Thyroid gland (tissue), 4 donors: ENCODE results near the gene MBNL2. TPM values are rescaled to one million over a fixed set of nuclear protein-coding genes. Genes with fewer than 3 reads are reported as not detected.

Experiments used
- DNase-seq, 2 donors: peaks; one replicate each; pipeline ENCODE4 v3.0.0-alpha.2; 2019
- H3K27ac ChIP-seq, 3 donors: fragments of 200-600 bp; sonication (generic); 1 replicate in 2 of 3; 2 replicates in 1 of 3; pipeline ENCODE4 v1.5.1; 2016 to 2019; ENCODE audit warnings: mild to moderate bottlenecking in 1 of 3, moderate library complexity in 1 of 3
- H3K27me3 ChIP-seq: fragments of 200-600 bp; sonication (generic); one replicate; pipeline ENCODE4 v1.5.1; 2019
- H3K36me3 ChIP-seq, 2 donors: fragments of 200-600 bp; sonication (generic); one replicate each; pipeline ENCODE4 v1.5.1; 2016 to 2019
- H3K4me1 ChIP-seq, 2 donors: fragments of 200-600 bp; sonication (generic); one replicate each; pipeline ENCODE4 v1.5.1; 2017 to 2019
- H3K4me3 ChIP-seq, 3 donors: fragments of 200-600 bp; sonication (generic); replicated peaks in 1 of 3; 1 replicate in 2 of 3; 2 replicates in 1 of 3; pipeline ENCODE4 v1.5.1; 2016; ENCODE audit warnings: mild to moderate bottlenecking in 1 of 3
- H3K9me3 ChIP-seq: fragments of 200-600 bp; sonication (generic); one replicate; pipeline ENCODE4 v1.5.1; 2017
- POLR2A ChIP-seq, 2 donors: fragments of 450-650 bp; IDR thresholded peaks; one replicate each; pipeline ENCODE4 v1.6.1; 2017; ENCODE audit warnings: antibody characterized with exemption in 2 of 2, mild to moderate bottlenecking in 2 of 2, moderate library complexity in 1 of 2
- WGBS, 2 donors: methylation state at CpG; one replicate each; pipeline ENCODE4 v1.1.5; 2017; 5-methylcytosine and 5-hydroxymethylcytosine counted together
- intact Hi-C: fragments of 100-400 bp; cut with DNase I; formaldehyde crosslinking; loops from one replicate; pipeline ENCODE4 v1.15.1; 2023
- total RNA-seq, 4 donors: library from RNA; depleted of rRNA; stranded (reverse); fragments of >200 nt; gene quantifications; one replicate each; pipeline ENCODE4 v1.2.3, GENCODE V29; 2016
- TF ChIP-seq, protein P1 (sequence below), 6 experiments: fragments of 200-600 bp in 3 of 6; fragments of 450-650 bp in 3 of 6; sonication (generic) in 3 of 6; IDR thresholded peaks; one replicate each; pipeline ENCODE4 v1.5.1; 2016 to 2019; ENCODE audit warnings: antibody characterized with exemption in 6 of 6, mild to moderate bottlenecking in 2 of 6, inconsistent platforms in 1 of 6, moderate library complexity in 1 of 6

MBNL2 gene
- total RNA-seq, 4 donors from 2014 or later: 93.4 to 99.9 (median 98.3) TPM

DNA sequence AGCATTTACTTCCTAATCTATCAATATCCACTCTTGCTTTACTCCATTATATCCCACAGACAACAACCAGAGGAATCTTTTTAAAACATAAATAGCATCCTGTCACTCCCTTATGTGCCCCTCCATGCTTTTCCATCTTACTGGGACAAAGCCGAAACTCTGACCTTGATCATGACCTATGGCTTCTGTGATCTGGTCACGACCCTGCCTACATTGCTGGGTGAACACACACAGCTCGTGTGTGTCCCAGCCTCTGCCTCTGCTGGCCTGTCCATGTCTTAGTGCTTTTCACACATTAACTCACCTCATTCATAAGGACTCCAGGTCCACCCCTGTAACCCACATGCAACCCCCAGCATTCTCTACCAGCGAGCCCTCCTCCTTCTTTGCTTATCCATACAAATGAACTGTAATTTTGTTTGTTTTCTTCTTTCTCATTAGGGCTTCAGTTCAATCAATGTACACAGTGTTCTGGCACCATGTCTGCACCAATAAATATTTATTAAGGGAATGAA lies 115.9 kb downstream of the MBNL2 start:
- Histone ChIP-seq H3K27me3 (no peaks in the 10 kb centered on the region), H3K27ac (no peak overlapping the region), H3K4me3 (no peak overlapping the region), H3K36me3 (peaks cover 0 to 2% of the 10 kb centered on the region in 2 donors), H3K9me3 (no peaks in the 10 kb centered on the region), H3K4me1 (peaks cover 12 to 13% of the 10 kb centered on the region in 2 donors)
- TF ChIP-seq POLR2A (IDR thresholded peaks at IDR 0.05): no peak
- TF ChIP-seq, protein P1, sequence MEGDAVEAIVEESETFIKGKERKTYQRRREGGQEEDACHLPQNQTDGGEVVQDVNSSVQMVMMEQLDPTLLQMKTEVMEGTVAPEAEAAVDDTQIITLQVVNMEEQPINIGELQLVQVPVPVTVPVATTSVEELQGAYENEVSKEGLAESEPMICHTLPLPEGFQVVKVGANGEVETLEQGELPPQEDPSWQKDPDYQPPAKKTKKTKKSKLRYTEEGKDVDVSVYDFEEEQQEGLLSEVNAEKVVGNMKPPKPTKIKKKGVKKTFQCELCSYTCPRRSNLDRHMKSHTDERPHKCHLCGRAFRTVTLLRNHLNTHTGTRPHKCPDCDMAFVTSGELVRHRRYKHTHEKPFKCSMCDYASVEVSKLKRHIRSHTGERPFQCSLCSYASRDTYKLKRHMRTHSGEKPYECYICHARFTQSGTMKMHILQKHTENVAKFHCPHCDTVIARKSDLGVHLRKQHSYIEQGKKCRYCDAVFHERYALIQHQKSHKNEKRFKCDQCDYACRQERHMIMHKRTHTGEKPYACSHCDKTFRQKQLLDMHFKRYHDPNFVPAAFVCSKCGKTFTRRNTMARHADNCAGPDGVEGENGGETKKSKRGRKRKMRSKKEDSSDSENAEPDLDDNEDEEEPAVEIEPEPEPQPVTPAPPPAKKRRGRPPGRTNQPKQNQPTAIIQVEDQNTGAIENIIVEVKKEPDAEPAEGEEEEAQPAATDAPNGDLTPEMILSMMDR (IDR thresholded peaks at IDR 0.05): no peak
- 94 to 96% methylated on average over 4 of the region's 4 CpGs for WGBS, 2 donors
- DNase-seq: no peak
- intact Hi-C loops: loop anchor here (10.0 kb wide), 1 partner anchor 103 kb away; no protein-coding TSS in a partner anchor

DNA sequence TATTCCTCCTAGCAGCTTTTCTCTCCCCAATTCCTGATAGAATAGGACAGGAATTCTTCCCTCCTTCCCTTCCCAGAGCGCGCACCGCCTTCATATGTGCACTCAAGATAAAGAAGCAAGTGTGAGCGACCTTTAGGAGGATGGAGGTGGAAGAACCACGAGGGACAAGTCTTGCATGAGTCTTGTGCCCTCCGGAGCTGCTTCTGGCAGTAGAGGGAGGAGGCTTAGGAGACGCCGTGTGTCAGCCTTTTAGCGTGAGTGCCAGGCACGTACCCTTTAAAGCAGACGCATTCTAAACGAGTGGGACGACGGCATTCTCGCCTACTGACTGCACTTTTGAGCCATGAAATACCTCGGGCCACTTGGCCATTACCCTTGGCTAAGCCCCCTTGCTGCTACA lies 116.4 kb downstream of the MBNL2 start:
- Histone ChIP-seq H3K9me3 (no peaks in the 10 kb centered on the region), H3K27me3 (no peaks in the 10 kb centered on the region), H3K4me3 (no peak overlapping the region), H3K4me1 (peaks cover 8% of the 10 kb centered on the region in 2 donors), H3K27ac (no peak overlapping the region), H3K36me3 (peaks cover 0 to 5% of the 10 kb centered on the region in 2 donors)
- 87 to 91% methylated on average over 15 to 16 of the region's 16 CpGs for WGBS, 2 donors
- intact Hi-C loops: loop anchor here (10.0 kb wide), 1 partner anchor 104 kb away; no protein-coding TSS in a partner anchor
- TF ChIP-seq POLR2A (IDR thresholded peaks at IDR 0.05): no peak
- TF ChIP-seq, protein P1 (IDR thresholded peaks at IDR 0.05): no peak
- no peak for DNase-seq

DNA sequence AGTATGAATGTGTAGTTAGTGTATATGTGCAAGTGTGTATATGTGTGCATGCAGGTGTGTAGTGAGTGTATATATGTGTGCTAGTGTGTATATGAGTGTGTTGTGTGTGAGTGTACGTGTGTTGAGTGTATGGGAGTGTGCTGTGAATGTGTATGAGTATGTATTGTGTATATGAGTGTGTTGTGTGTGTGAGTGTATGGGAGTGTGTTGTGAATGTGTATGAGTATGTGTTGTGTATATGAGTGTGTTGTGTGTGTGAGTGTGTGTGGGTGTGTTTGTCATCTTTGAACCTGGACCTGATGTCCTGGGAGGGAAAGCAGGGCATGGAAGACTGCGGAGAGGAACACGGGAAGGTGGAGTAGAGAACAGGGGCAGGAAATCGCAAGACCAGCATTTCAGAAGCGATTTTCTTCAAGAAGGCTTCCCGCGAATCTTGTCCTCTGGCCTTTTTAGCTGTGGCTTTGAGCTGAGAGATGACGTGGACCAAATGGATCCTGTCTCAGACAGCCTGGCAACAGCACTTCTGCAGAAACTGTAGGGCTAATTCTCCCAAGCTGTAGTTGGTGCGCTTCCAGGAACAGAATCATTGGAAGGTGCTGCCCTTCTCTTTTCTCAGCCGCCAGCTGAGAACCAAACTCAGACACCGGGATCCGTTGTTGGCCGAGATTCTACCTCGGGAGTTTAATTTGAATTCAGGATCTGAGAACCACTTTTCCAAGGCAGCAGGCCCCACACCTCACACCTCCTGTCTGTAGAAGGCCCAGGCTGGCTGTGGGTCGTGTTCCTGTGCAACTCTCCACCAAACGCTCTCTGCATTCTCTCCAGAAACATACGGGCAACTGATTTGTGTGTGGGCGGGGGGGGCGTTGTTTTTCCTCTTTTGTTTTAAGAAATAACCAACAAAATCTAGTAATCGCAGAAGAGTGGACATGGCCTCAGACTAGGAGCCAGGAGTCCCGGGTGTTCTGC lies 117.2 kb downstream of the MBNL2 start:
- TF ChIP-seq POLR2A (IDR thresholded peaks at IDR 0.05): no peak
- TF ChIP-seq, protein P1 (IDR thresholded peaks at IDR 0.05): no peak
- H3K4me1 ChIP-seq: peaks cover 3 to 4% of the 10 kb centered on the region in 2 donors
- DNase-seq: no peak
- H3K27me3 ChIP-seq: no peaks in the 10 kb centered on the region
- no peak overlapping the region for H3K4me3 ChIP-seq
- H3K36me3 ChIP-seq: peaks cover 0 to 5% of the 10 kb centered on the region in 2 donors
- intact Hi-C loops: loop anchor here (10.0 kb wide), 1 partner anchor 105 kb away; no protein-coding TSS in a partner anchor
- WGBS, 2 donors: 85 to 88% methylated on average over 18 to 21 of the region's 21 CpGs
- H3K27ac ChIP-seq: no peak overlapping the region
- H3K9me3 ChIP-seq: no peaks in the 10 kb centered on the region

DNA sequence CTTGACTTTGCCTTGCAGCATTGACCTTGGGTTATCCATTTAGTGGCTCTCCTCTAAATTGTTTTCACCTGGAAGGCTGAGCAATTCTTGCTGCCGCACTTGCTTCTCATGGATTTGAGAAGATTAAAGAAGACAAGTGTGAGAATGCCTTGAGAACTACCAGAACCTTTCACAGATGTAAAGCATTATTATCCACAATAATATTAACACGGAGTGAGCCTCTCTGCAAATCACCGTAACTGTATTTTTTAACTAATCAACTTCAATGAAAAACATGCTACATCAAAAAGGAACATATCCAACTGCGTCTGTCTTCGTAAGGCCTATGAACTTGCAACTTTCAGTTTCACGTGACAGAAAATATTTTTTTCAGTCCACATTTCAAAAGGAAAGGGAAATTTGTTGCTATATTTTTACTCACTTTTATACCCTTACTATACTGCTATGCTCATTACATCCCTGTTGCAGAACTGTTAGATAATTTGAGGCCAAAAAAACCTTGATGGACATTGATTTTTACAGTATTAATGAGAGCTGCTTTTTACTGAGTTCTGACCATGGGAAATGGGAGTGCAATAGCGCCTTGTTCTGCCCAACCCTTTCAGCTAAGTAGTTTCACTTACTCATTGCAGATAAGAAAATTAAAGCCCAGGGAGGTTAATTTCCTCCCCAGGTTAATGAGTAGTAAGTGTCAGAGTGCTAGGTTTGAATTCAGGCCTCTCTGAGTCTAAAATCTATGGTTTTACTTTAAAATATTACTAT lies 118.0 kb downstream of the MBNL2 start:
- Histone ChIP-seq H3K27me3 (no peaks in the 10 kb centered on the region), H3K4me1 (peaks cover 0 to 4% of the 10 kb centered on the region in 2 donors), H3K36me3 (peaks cover 0 to 5% of the 10 kb centered on the region in 2 donors), H3K9me3 (no peaks in the 10 kb centered on the region), H3K4me3 (no peak overlapping the region), H3K27ac (no peak overlapping the region)
- no peak for DNase-seq
- intact Hi-C loops: loop anchor here (10.0 kb wide), 1 partner anchor 105 kb away; no protein-coding TSS in a partner anchor
- WGBS, 2 donors: 84 to 87% methylated on average over 7 of the region's 7 CpGs
- TF ChIP-seq POLR2A (IDR thresholded peaks at IDR 0.05): no peak
- TF ChIP-seq, protein P1 (IDR thresholded peaks at IDR 0.05): no peak
